ENCODE measurements around the gene TRHDE.

Gene TRHDE

DNA sequence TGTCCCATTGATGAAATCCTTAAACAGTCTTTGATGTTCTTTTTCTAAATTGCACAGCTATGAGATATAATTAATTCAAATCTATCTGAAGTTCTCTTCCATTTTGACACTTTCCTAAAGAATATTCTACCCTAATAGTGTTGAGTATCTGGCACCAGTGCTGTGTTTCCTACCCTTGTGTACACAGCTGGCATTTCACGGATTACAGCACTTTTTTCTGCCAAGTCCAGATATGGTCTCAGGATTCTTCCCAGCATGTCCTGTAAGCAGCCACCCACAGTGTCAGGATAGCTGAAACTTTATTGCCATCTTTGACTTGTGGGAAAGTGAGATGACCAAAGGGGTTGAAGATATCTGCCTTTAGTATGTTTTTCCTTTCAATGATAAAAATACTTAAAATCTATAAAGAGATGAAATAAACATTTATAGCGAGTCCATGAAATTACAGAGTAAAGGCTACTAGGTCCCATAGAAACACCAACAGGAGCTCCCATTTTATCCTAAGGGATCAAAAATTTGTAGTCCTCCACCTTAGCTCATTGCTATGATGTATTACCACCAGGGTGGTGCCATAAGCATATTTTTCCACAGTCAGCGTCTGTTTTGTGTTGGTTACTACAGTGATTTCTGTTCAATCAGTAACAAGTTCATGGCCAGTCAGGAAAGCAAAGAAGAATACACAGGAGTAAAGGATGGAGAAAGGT lies 96.7 kb downstream of the TRHDE start:
- DNase-seq (ENCODE audit: insufficient read length, low spot score) (no peak), FAIRE-seq (no peak)
- TF ChIP-seq POLR2A (IDR thresholded peaks at IDR 0.05; ENCODE audit: low read depth, low read length) (no peak), TAF1 (IDR thresholded peaks at IDR 0.05; ENCODE audit: low read depth, low read length) (no peak), POLR2AphosphoS5 (IDR thresholded peaks at IDR 0.05; ENCODE audit: low read depth, low read length) (no peak), POU2F2 (IDR thresholded peaks at IDR 0.05; ENCODE audit: low read depth, low read length) (no peak), PAX5 (IDR thresholded peaks at IDR 0.05; ENCODE audit: insufficient read depth, low read length, severe bottlenecking) (no peak), SPI1 (IDR thresholded peaks at IDR 0.05; ENCODE audit: low read depth, low read length) (no peak)

DNA sequence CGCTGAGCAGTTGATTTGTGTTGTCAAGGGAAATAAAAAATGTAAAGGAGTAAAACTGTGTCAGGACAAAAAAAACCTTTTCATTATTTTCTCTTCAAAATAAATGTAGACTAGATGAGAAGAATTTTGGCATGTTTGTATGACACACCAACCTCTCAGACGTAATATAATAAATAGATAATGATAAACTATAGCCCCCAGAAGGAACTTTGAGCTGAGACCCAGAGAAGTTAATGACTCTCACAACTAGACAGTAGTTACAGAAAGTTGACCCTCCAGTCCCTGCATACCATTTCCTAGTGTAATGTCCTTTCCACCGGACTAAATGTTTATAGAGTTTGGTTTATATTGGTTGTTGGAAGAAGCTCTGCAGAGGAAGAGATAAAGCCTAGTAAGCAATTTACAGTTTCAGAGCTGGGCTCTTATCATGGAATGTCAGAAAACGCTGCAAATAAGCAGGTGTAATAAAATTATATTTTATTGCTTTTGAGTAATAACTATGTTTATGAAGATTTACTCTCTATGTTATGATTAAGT lies 97.3 kb downstream of the TRHDE start:
- DNase-seq (ENCODE audit: insufficient read length, low spot score) = no peak
- TF ChIP-seq POU2F2 (IDR thresholded peaks at IDR 0.05; ENCODE audit: low read depth, low read length) (no peak), POLR2AphosphoS5 (IDR thresholded peaks at IDR 0.05; ENCODE audit: low read depth, low read length) (no peak), SPI1 (IDR thresholded peaks at IDR 0.05; ENCODE audit: low read depth, low read length) (no peak), POLR2A (IDR thresholded peaks at IDR 0.05; ENCODE audit: low read depth, low read length) (no peak), PAX5 (IDR thresholded peaks at IDR 0.05; ENCODE audit: insufficient read depth, low read length, severe bottlenecking) (no peak), TAF1 (IDR thresholded peaks at IDR 0.05; ENCODE audit: low read depth, low read length) (no peak)
- FAIRE-seq = no peak

DNA sequence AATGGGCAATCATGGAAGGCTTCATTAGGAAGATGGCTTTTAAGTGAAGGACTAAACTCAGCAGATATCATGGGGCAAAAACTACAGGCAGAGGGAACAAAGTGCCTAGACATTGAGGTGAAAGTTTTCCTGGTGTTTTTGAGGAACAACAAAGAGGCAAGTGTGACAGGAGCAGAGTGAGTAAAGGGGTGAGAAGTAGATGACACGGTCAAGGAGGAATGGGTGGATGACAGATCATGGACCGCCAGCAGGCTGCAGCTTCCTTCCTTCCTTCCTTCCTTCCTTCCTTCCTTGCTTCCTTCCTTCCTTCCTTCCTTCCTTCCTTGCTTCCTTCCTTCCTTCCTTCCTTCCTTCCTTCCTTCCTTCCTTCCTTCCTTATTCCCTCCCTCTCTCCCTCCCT lies 108.3 kb downstream of the TRHDE start:
- DNase-seq (ENCODE audit: insufficient read length, low spot score) (no peak), FAIRE-seq (no peak)
- TF ChIP-seq PAX5 (IDR thresholded peaks at IDR 0.05; ENCODE audit: insufficient read depth, low read length, severe bottlenecking) (no peak), POLR2AphosphoS5 (IDR thresholded peaks at IDR 0.05; ENCODE audit: low read depth, low read length) (no peak), POU2F2 (IDR thresholded peaks at IDR 0.05; ENCODE audit: low read depth, low read length) (no peak), SPI1 (IDR thresholded peaks at IDR 0.05; ENCODE audit: low read depth, low read length) (no peak), POLR2A (IDR thresholded peaks at IDR 0.05; ENCODE audit: low read depth, low read length) (no peak), TAF1 (IDR thresholded peaks at IDR 0.05; ENCODE audit: low read depth, low read length) (no peak)

- no peak for FAIRE-seq
- no peak for DNase-seq (ENCODE audit: insufficient read length, low spot score)
- no peak for TF ChIP-seq SPI1 (IDR thresholded peaks at IDR 0.05; ENCODE audit: low read depth, low read length)
- no peak for TF ChIP-seq PAX5 (IDR thresholded peaks at IDR 0.05; ENCODE audit: insufficient read depth, low read length, severe bottlenecking)
- no peak for TF ChIP-seq TAF1 (IDR thresholded peaks at IDR 0.05; ENCODE audit: low read depth, low read length)
- no peak for TF ChIP-seq POU2F2 (IDR thresholded peaks at IDR 0.05; ENCODE audit: low read depth, low read length)
- TF ChIP-seq POLR2A (IDR thresholded peaks at IDR 0.05; ENCODE audit: low read depth, low read length) = no peak
- TF ChIP-seq POLR2AphosphoS5 (IDR thresholded peaks at IDR 0.05; ENCODE audit: low read depth, low read length) = no peak
Observed at GRCh38 chr12:72388322-72388721, 116.2 kb downstream of the TRHDE start.

- TF ChIP-seq TAF1 (IDR thresholded peaks at IDR 0.05; ENCODE audit: low read depth, low read length) (no peak), POLR2AphosphoS5 (IDR thresholded peaks at IDR 0.05; ENCODE audit: low read depth, low read length) (no peak), POU2F2 (IDR thresholded peaks at IDR 0.05; ENCODE audit: low read depth, low read length) (no peak), POLR2A (IDR thresholded peaks at IDR 0.05; ENCODE audit: low read depth, low read length) (no peak), SPI1 (IDR thresholded peaks at IDR 0.05; ENCODE audit: low read depth, low read length) (no peak), PAX5 (IDR thresholded peaks at IDR 0.05; ENCODE audit: insufficient read depth, low read length, severe bottlenecking) (no peak)
- no peak for DNase-seq (ENCODE audit: insufficient read length, low spot score)
- no peak for FAIRE-seq
Observed at GRCh38 chr12:72390146-72390545, 118.0 kb downstream of the TRHDE start.

- no peak for TF ChIP-seq PAX5 (IDR thresholded peaks at IDR 0.05; ENCODE audit: insufficient read depth, low read length, severe bottlenecking)
- no peak for TF ChIP-seq POU2F2 (IDR thresholded peaks at IDR 0.05; ENCODE audit: low read depth, low read length)
- TF ChIP-seq POLR2AphosphoS5 (IDR thresholded peaks at IDR 0.05; ENCODE audit: low read depth, low read length) = no peak
- no peak for TF ChIP-seq POLR2A (IDR thresholded peaks at IDR 0.05; ENCODE audit: low read depth, low read length)
- no peak for TF ChIP-seq SPI1 (IDR thresholded peaks at IDR 0.05; ENCODE audit: low read depth, low read length)
- TF ChIP-seq TAF1 (IDR thresholded peaks at IDR 0.05; ENCODE audit: low read depth, low read length) = no peak
- no peak for FAIRE-seq
- DNase-seq (ENCODE audit: insufficient read length, low spot score) = no peak
Observed at GRCh38 chr12:72406111-72406510, 133.9 kb downstream of the TRHDE start.

GRCh38 chr12:72432037-72432604 lies 160.0 kb downstream of the TRHDE start:
- FAIRE-seq (no peak), DNase-seq (ENCODE audit: insufficient read length, low spot score) (no peak)
- no peak for TF ChIP-seq POLR2A (IDR thresholded peaks at IDR 0.05; ENCODE audit: low read depth, low read length)
- TF ChIP-seq TAF1 (IDR thresholded peaks at IDR 0.05; ENCODE audit: low read depth, low read length) = no peak
- TF ChIP-seq POLR2AphosphoS5 (IDR thresholded peaks at IDR 0.05; ENCODE audit: low read depth, low read length) = no peak
- no peak for TF ChIP-seq SPI1 (IDR thresholded peaks at IDR 0.05; ENCODE audit: low read depth, low read length)
- no peak for TF ChIP-seq PAX5 (IDR thresholded peaks at IDR 0.05; ENCODE audit: insufficient read depth, low read length, severe bottlenecking)
- TF ChIP-seq POU2F2 (IDR thresholded peaks at IDR 0.05; ENCODE audit: low read depth, low read length) = no peak

DNA sequence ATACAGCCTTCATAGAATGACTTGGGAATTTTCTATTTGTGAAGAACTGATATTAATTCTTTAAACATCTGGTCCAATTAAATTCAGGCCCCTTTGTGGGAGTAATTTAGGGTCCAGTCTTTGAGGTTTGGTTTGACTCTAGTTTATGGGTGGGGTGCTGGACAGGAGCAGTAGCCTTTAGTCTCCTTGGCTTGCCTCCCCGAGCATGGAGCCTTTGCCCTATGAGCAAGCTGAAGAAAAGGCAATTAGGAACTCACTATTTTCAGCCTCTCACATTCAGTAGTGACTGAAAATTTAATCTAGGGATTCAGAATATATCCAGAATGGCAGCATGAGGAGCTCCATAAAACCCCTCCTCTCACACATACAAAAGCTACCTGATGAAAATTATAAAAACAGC lies 161.1 kb downstream of the TRHDE start:
- DNase-seq (ENCODE audit: insufficient read length, low spot score) (no peak), FAIRE-seq (no peak)
- TF ChIP-seq POLR2AphosphoS5 (IDR thresholded peaks at IDR 0.05; ENCODE audit: low read depth, low read length) = no peak
- no peak for TF ChIP-seq SPI1 (IDR thresholded peaks at IDR 0.05; ENCODE audit: low read depth, low read length)
- TF ChIP-seq POU2F2 (IDR thresholded peaks at IDR 0.05; ENCODE audit: low read depth, low read length) = no peak
- no peak for TF ChIP-seq POLR2A (IDR thresholded peaks at IDR 0.05; ENCODE audit: low read depth, low read length)
- no peak for TF ChIP-seq TAF1 (IDR thresholded peaks at IDR 0.05; ENCODE audit: low read depth, low read length)

DNA sequence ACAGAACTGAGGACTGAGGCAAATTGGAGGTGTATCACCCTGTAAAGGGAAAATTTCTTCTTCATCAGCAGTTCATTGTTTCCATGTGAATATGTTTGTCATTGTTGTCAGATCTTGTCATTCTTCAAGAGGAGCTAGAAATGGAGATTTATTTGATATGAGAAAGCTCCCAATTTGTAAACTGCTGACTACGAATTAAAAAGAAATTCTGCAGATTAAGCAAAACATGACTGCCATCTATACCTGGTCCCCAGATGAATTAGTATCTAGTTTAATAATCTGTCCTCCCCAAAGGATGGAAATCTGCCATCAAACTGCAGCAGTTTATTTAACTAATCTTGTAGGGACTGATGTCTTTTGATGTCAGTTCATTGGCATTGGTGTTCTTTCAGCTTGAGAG lies 162.8 kb downstream of the TRHDE start:
- no peak for DNase-seq (ENCODE audit: insufficient read length, low spot score)
- TF ChIP-seq PAX5 (IDR thresholded peaks at IDR 0.05; ENCODE audit: insufficient read depth, low read length, severe bottlenecking) (no peak), POLR2AphosphoS5 (IDR thresholded peaks at IDR 0.05; ENCODE audit: low read depth, low read length) (no peak), POLR2A (IDR thresholded peaks at IDR 0.05; ENCODE audit: low read depth, low read length) (no peak), TAF1 (IDR thresholded peaks at IDR 0.05; ENCODE audit: low read depth, low read length) (no peak), POU2F2 (IDR thresholded peaks at IDR 0.05; ENCODE audit: low read depth, low read length) (no peak), SPI1 (IDR thresholded peaks at IDR 0.05; ENCODE audit: low read depth, low read length) (no peak)
- no peak for FAIRE-seq
